Activated CD4-positive, alpha-beta T cell treated with anti-CD3 and anti-CD28 coated beads for 48 hours (primary cell): Measurements from ENCODE around the gene MAGEA1.
"Not testable (repeated sequence)": the region's sequence is repeated elsewhere in the genome, so short reads cannot be mapped to it uniquely, and the experiment has no call there.

Experiments
- DNase-seq: peaks from one replicate; pipeline ENCODE4 v3.0.0-alpha.2; 2020

Gene MAGEA1

GRCh38 chrX:153179131-153179530 is at the start of gene MAGEA1:
TSS of gene MAGEA1 (plus strand) at chrX:153179284. CDS start at chrX:153182390, 3,106 bp downstream.
- no peak for DNase-seq

GRCh38 chrX:153132924-153133323 is 46.2 kb upstream of the MAGEA1 start:
- not testable (repeated sequence) for DNase-seq

GRCh38 chrX:153139074-153139473 is 40.0 kb upstream of the MAGEA1 start:
- DNase-seq, result not testable (repeated sequence)

- not testable (repeated sequence) for DNase-seq
These were observed 32.8 kb upstream of the MAGEA1 start for GRCh38 chrX:153146288-153146687.

GRCh38 chrX:153153516-153153915 is 25.6 kb upstream of the MAGEA1 start:
- no peak for DNase-seq

- no peak for DNase-seq
These were observed 21.6 kb upstream of the MAGEA1 start for GRCh38 chrX:153157450-153157849.

GRCh38 chrX:153158319-153158718 is 20.8 kb upstream of the MAGEA1 start:
- DNase-seq, result no peak

- no peak for DNase-seq
These were observed 17.1 kb upstream of the MAGEA1 start for GRCh38 chrX:153161952-153162351.

GRCh38 chrX:153164733-153165132 is 14.4 kb upstream of the MAGEA1 start:
- DNase-seq, result no peak

- DNase-seq, result not testable (repeated sequence)
These were observed 10.7 kb upstream of the MAGEA1 start for GRCh38 chrX:153168423-153168822.

GRCh38 chrX:153181822-153182221 is 2.7 kb downstream of the MAGEA1 start:
- DNase-seq, result no peak

GRCh38 chrX:153184787-153185186 is 5.7 kb downstream of the MAGEA1 start:
- no peak for DNase-seq

- no peak for DNase-seq
These were observed 11.3 kb downstream of the MAGEA1 start for GRCh38 chrX:153190381-153190780.

- no peak for DNase-seq
These were observed 21.4 kb downstream of the MAGEA1 start for GRCh38 chrX:153200462-153200861.

GRCh38 chrX:153206425-153207046 is 27.5 kb downstream of the MAGEA1 start:
- no peak for DNase-seq

GRCh38 chrX:153209347-153209746 is 30.3 kb downstream of the MAGEA1 start:
- DNase-seq, result no peak

- no peak for DNase-seq
These were observed 35.9 kb downstream of the MAGEA1 start for GRCh38 chrX:153214934-153215333.

- no peak for DNase-seq
These were observed 37.8 kb downstream of the MAGEA1 start for GRCh38 chrX:153216926-153217325.

- no peak for DNase-seq
These were observed 46.5 kb downstream of the MAGEA1 start for GRCh38 chrX:153225438-153226098.

- DNase-seq, result peak; percentile 9
These were observed 47.5 kb downstream of the MAGEA1 start for GRCh38 chrX:153226344-153227185.
